DOHH2 (cell line): ENCODE data around the gene ZSWIM5.

ENCODE experiments used
- CTCF ChIP-seq: fragments of 200-600 bp; sonication (generic); IDR thresholded peaks from one replicate; pipeline ENCODE4 v1.5.1; 2014; ENCODE audit warnings: antibody characterized with exemption, mild to moderate bottlenecking, low read depth, low read length; ENCODE audit not compliant: poor library complexity, severe bottlenecking
- EZH2phosphoT487 ChIP-seq: fragments of 200-600 bp; sonication (generic); IDR thresholded peaks from 2 replicates; pipeline ENCODE4 v1.6.1; 2017; ENCODE audit warnings: borderline replicate concordance, mild to moderate bottlenecking, antibody characterized with exemption, low read length, moderate library complexity, mixed read lengths

GRCh38 chr1:45012639-45013278, 193.6 kb downstream of the ZSWIM5 start:
- TF ChIP-seq CTCF: no peak
- no peak for TF ChIP-seq EZH2phosphoT487
